ENCODE results near the gene DPAGT1. TPM values are rescaled to one million over a fixed set of nuclear protein-coding genes. Genes with fewer than 3 reads are reported as not detected.

DPAGT1 gene
- total RNA-seq, 1 experiment from 2014 or later, result 27.3 TPM

DNA sequence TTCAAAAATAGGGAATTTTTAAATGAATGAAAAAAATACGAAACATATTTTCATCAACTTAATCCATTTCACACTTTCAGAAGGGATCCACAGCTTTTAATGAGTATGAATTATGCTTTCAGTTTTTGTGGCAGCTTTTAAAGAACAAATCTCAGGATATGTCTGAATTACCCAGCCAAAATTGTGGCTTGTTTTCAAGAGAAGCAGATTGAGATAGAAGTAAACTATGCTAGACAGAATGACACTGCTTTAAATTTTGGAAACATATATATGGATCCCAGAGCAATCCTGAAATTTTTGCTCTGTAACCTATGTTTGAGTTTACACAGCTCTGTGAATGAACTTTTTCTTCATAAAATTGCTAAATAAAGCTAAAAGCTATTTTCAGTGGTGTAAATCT is 17.3 kb upstream of the DPAGT1 start:
- no peak overlapping the region for H3K4me2 ChIP-seq (ENCODE audit: low read depth, low read length, poor library complexity, severe bottlenecking)
- H3K9me3 ChIP-seq (ENCODE audit: low read length), result no peaks in the 10 kb centered on the region
- no peak overlapping the region for H3K4me3 ChIP-seq (ENCODE audit: low read length)
- H3K36me3 ChIP-seq (ENCODE audit: insufficient read depth, low read length), result peaks cover 10% of the 10 kb centered on the region; the same call in 1 of the 2 replicates
- peaks cover 19% of the 10 kb centered on the region for H3K79me2 ChIP-seq (ENCODE audit: low read length)
- 0 out of 2 replicates have a peak, but pooled peaks cover 7% of the 10 kb centered on the region for H4K20me1 ChIP-seq (ENCODE audit: insufficient read depth, low read depth, low read length)
- no peak for DNase-seq
- no peaks in the 10 kb centered on the region for H3K9me2 ChIP-seq (replicated peaks; ENCODE audit: insufficient read depth, low read length)
- no peaks in the 10 kb centered on the region for H3K27me3 ChIP-seq (ENCODE audit: low read length)
- no peak overlapping the region for H3K27ac ChIP-seq (ENCODE audit: low read length)
- no peak overlapping the region for H2AFZ ChIP-seq (ENCODE audit: low read length)
- peaks cover 16% of the 10 kb centered on the region for H3K4me1 ChIP-seq (ENCODE audit: low read length)
- no peak overlapping the region for H3K9ac ChIP-seq (ENCODE audit: low read length)

DNA sequence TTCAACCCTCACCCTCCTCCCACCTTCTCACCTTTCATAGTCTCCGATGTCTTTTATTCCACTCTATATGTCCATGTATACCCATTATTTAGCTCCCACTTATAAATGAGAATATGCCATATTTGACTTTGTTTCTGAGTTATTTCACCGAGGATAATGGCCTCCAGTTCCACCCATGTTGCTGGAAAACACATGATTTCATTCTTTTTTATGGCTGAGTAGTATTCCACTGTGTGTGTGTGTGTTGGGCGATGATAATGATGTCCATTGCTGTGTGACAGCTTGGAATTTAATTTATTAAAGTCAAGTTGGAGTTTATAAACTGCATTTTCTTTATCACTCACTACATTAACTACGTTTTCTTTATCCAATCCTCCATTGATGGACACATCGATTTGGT is 16.6 kb upstream of the DPAGT1 start:
- Histone ChIP-seq H3K36me3 (ENCODE audit: insufficient read depth, low read length) (peaks cover 10% of the 10 kb centered on the region; the same call in 1 of the 2 replicates), H4K20me1 (ENCODE audit: insufficient read depth, low read depth, low read length) (0 out of 2 replicates have a peak, but pooled peaks cover 7% of the 10 kb centered on the region), H3K4me1 (ENCODE audit: low read length) (peaks cover 16% of the 10 kb centered on the region), H3K9me3 (ENCODE audit: low read length) (no peaks in the 10 kb centered on the region), H3K4me3 (ENCODE audit: low read length) (no peak overlapping the region), H3K9me2 (replicated peaks; ENCODE audit: insufficient read depth, low read length) (no peaks in the 10 kb centered on the region), H2AFZ (ENCODE audit: low read length) (no peak overlapping the region), H3K4me2 (ENCODE audit: low read depth, low read length, poor library complexity, severe bottlenecking) (no peak overlapping the region), H3K27ac (ENCODE audit: low read length) (no peak overlapping the region), H3K79me2 (ENCODE audit: low read length) (peaks cover 16% of the 10 kb centered on the region), H3K27me3 (ENCODE audit: low read length) (no peaks in the 10 kb centered on the region), H3K9ac (ENCODE audit: low read length) (no peak overlapping the region)
- no peak for DNase-seq

GRCh38 chr11:119117004-119117706 is 15.5 kb upstream of the DPAGT1 start:
- H3K27me3 ChIP-seq (ENCODE audit: low read length), result no peaks in the 10 kb centered on the region
- H4K20me1 ChIP-seq (ENCODE audit: insufficient read depth, low read depth, low read length), result 0 out of 2 replicates have a peak, but pooled peaks cover 2% of the 10 kb centered on the region
- H2AFZ ChIP-seq (ENCODE audit: low read length), result no peak overlapping the region
- no peaks in the 10 kb centered on the region for H3K9me2 ChIP-seq (replicated peaks; ENCODE audit: insufficient read depth, low read length)
- H3K79me2 ChIP-seq (ENCODE audit: low read length), result peaks cover 7% of the 10 kb centered on the region
- no peak for DNase-seq
- no peak overlapping the region for H3K27ac ChIP-seq (ENCODE audit: low read length)
- no peak overlapping the region for H3K4me3 ChIP-seq (ENCODE audit: low read length)
- H3K9me3 ChIP-seq (ENCODE audit: low read length), result no peaks in the 10 kb centered on the region
- no peak overlapping the region for H3K4me2 ChIP-seq (ENCODE audit: low read depth, low read length, poor library complexity, severe bottlenecking)
- peaks cover 10% of the 10 kb centered on the region for H3K4me1 ChIP-seq (ENCODE audit: low read length)
- H3K36me3 ChIP-seq (ENCODE audit: insufficient read depth, low read length), result peaks cover 10% of the 10 kb centered on the region; the same call in 1 of the 2 replicates
- H3K9ac ChIP-seq (ENCODE audit: low read length), result no peak overlapping the region

GRCh38 chr11:119116601-119117000 is 14.9 kb upstream of the DPAGT1 start:
- H3K4me1 ChIP-seq (ENCODE audit: low read length), result peaks cover 10% of the 10 kb centered on the region
- H3K9ac ChIP-seq (ENCODE audit: low read length), result no peak overlapping the region
- peaks cover 1% of the 10 kb centered on the region; the same call in 1 of the 2 replicates for H3K79me2 ChIP-seq (ENCODE audit: low read length)
- H3K4me3 ChIP-seq (ENCODE audit: low read length), result no peak overlapping the region
- H3K27me3 ChIP-seq (ENCODE audit: low read length), result no peaks in the 10 kb centered on the region
- H3K4me2 ChIP-seq (ENCODE audit: low read depth, low read length, poor library complexity, severe bottlenecking), result no peak overlapping the region
- H3K36me3 ChIP-seq (ENCODE audit: insufficient read depth, low read length), result peaks cover 10% of the 10 kb centered on the region; the same call in 1 of the 2 replicates
- H4K20me1 ChIP-seq (ENCODE audit: insufficient read depth, low read depth, low read length), result no peaks in the 10 kb centered on the region
- no peak overlapping the region for H3K27ac ChIP-seq (ENCODE audit: low read length)
- H3K9me3 ChIP-seq (ENCODE audit: low read length), result no peaks in the 10 kb centered on the region
- no peak for DNase-seq
- H3K9me2 ChIP-seq (replicated peaks; ENCODE audit: insufficient read depth, low read length), result no peaks in the 10 kb centered on the region
- H2AFZ ChIP-seq (ENCODE audit: low read length), result no peak overlapping the region

DNA sequence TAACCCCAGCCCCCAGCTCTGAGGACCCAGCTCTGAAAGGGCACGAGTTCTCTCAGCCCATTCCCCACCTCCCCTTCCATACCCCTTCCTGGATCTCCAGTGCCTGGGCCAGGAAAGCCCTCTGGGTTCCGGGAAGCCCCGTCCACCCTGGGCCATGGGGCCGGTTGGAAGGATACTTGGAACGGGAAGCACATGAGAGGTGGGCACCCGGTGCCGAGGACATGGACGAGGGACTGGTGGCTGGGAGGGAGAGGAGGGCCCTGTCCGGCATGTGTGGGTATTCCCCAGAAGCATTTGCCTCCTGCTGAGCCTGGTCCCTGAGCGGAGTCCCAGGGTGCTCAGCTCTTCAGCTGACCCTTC is 14.6 kb upstream of the DPAGT1 start:
- no peaks in the 10 kb centered on the region for H3K9me3 ChIP-seq (ENCODE audit: low read length)
- H3K4me3 ChIP-seq (ENCODE audit: low read length), result no peak overlapping the region
- H3K27ac ChIP-seq (ENCODE audit: low read length), result no peak overlapping the region
- no peak overlapping the region for H3K9ac ChIP-seq (ENCODE audit: low read length)
- peak; percentile 23 for DNase-seq
- H3K27me3 ChIP-seq (ENCODE audit: low read length), result no peaks in the 10 kb centered on the region
- H2AFZ ChIP-seq (ENCODE audit: low read length), result no peak overlapping the region
- no peaks in the 10 kb centered on the region for H4K20me1 ChIP-seq (ENCODE audit: insufficient read depth, low read depth, low read length)
- H3K79me2 ChIP-seq (ENCODE audit: low read length), result no peaks in the 10 kb centered on the region
- peaks cover 10% of the 10 kb centered on the region; the same call in 1 of the 2 replicates for H3K36me3 ChIP-seq (ENCODE audit: insufficient read depth, low read length)
- H3K9me2 ChIP-seq (replicated peaks; ENCODE audit: insufficient read depth, low read length), result no peaks in the 10 kb centered on the region
- H3K4me2 ChIP-seq (ENCODE audit: low read depth, low read length, poor library complexity, severe bottlenecking), result no peak overlapping the region
- peaks cover 10% of the 10 kb centered on the region for H3K4me1 ChIP-seq (ENCODE audit: low read length)

DNA sequence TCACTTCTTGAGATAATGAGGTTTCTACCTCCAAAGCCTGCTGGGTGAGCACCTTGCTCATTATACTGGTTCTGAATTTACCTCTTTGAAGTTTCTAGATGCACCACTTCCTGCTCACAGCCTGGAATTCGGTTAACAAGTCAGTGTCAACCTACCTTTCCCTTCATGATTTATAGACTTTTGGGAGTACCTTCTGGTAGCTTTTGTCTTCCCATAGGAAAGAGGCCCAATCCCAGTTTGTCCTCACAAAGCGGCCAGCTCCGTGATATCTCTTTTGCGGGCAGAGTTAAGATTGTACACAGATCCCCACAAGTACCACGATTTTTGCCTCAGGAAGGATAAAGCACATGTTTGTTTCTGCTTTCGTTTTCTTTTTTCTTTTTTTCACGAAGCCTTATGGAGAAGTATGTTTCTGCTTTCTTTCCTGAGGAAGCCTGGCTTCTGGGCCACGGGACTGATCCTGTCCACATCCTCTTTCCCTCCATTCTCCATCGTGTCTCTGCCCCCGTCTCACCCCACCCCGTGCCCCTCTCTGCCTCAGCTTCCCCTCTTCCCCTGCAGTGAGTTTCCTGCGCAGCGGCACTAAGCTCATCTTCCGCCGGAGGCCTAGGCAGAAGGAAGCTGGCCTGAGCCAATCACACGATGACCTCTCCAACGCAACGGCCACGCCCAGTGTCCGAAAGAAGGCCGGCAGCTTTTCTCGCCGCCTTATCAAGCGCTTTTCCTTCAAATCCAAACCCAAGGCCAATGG is 14.0 kb upstream of the DPAGT1 start:
- H3K36me3 ChIP-seq (ENCODE audit: insufficient read depth, low read length), result peaks cover 10% of the 10 kb centered on the region; the same call in 1 of the 2 replicates
- no peaks in the 10 kb centered on the region for H3K9me2 ChIP-seq (replicated peaks; ENCODE audit: insufficient read depth, low read length)
- no peak overlapping the region for H2AFZ ChIP-seq (ENCODE audit: low read length)
- no peaks in the 10 kb centered on the region for H4K20me1 ChIP-seq (ENCODE audit: insufficient read depth, low read depth, low read length)
- no peak overlapping the region for H3K27ac ChIP-seq (ENCODE audit: low read length)
- H3K4me1 ChIP-seq (ENCODE audit: low read length), result peaks cover 12% of the 10 kb centered on the region
- no peak overlapping the region for H3K4me3 ChIP-seq (ENCODE audit: low read length)
- no peaks in the 10 kb centered on the region for H3K9me3 ChIP-seq (ENCODE audit: low read length)
- H3K79me2 ChIP-seq (ENCODE audit: low read length), result no peaks in the 10 kb centered on the region
- no peak overlapping the region for H3K4me2 ChIP-seq (ENCODE audit: low read depth, low read length, poor library complexity, severe bottlenecking)
- DNase-seq, result peak; percentile 29
- H3K27me3 ChIP-seq (ENCODE audit: low read length), result no peaks in the 10 kb centered on the region
- H3K9ac ChIP-seq (ENCODE audit: low read length), result no peak overlapping the region

DNA sequence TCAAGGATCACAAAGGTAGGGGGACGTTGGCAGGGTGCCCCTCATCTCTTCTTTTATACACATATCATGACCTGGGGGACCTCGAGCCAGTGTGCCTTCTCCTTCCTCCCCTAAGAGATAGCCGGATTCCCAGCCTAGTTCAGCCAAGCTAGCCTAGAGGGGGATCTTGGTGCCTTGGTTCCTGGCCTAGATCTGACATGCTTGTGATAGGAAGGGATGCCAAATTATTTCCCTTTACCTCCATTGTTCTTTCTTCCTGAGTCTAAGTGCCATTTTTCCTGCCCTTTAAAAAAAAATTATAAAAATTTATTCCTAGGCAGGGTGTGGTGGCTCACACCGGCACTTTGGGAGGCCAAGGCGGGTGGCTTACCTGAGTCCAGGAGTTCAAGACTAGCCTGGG is 12.7 kb upstream of the DPAGT1 start:
- Histone ChIP-seq H4K20me1 (ENCODE audit: insufficient read depth, low read depth, low read length) (no peaks in the 10 kb centered on the region), H3K9me2 (replicated peaks; ENCODE audit: insufficient read depth, low read length) (no peaks in the 10 kb centered on the region), H3K4me3 (ENCODE audit: low read length) (no peak overlapping the region), H3K27ac (ENCODE audit: low read length) (no peak overlapping the region), H2AFZ (ENCODE audit: low read length) (no peak overlapping the region), H3K9ac (ENCODE audit: low read length) (no peak overlapping the region), H3K4me2 (ENCODE audit: low read depth, low read length, poor library complexity, severe bottlenecking) (no peak overlapping the region), H3K36me3 (ENCODE audit: insufficient read depth, low read length) (peaks cover 10% of the 10 kb centered on the region; the same call in 1 of the 2 replicates), H3K9me3 (ENCODE audit: low read length) (no peaks in the 10 kb centered on the region), H3K27me3 (ENCODE audit: low read length) (no peaks in the 10 kb centered on the region), H3K4me1 (ENCODE audit: low read length) (peaks cover 19% of the 10 kb centered on the region), H3K79me2 (ENCODE audit: low read length) (peaks cover 10% of the 10 kb centered on the region)
- DNase-seq, result peak; percentile 35

- Histone ChIP-seq H3K4me1 (ENCODE audit: low read length) (peaks cover 26% of the 10 kb centered on the region), H4K20me1 (ENCODE audit: insufficient read depth, low read depth, low read length) (no peaks in the 10 kb centered on the region)
Measured at GRCh38 chr11:119113716-119114115, 12.1 kb upstream of the DPAGT1 start.

More at GRCh38 chr11:119113716-119114115, 12.1 kb upstream of the DPAGT1 start:
- H3K9ac ChIP-seq (ENCODE audit: low read length), result no peak overlapping the region
- no peaks in the 10 kb centered on the region for H3K9me3 ChIP-seq (ENCODE audit: low read length)
- H3K4me3 ChIP-seq (ENCODE audit: low read length), result no peak overlapping the region
- DNase-seq, result peak; percentile 2
- no peak overlapping the region for H3K4me2 ChIP-seq (ENCODE audit: low read depth, low read length, poor library complexity, severe bottlenecking)
- H3K27me3 ChIP-seq (ENCODE audit: low read length), result no peaks in the 10 kb centered on the region
- peaks cover 16% of the 10 kb centered on the region for H3K79me2 ChIP-seq (ENCODE audit: low read length)
- H3K27ac ChIP-seq (ENCODE audit: low read length), result no peak overlapping the region
- peaks cover 10% of the 10 kb centered on the region; the same call in 1 of the 2 replicates for H3K36me3 ChIP-seq (ENCODE audit: insufficient read depth, low read length)
- no peaks in the 10 kb centered on the region for H3K9me2 ChIP-seq (replicated peaks; ENCODE audit: insufficient read depth, low read length)
- H2AFZ ChIP-seq (ENCODE audit: low read length), result no peak overlapping the region

Data from Karpas-422 (cell line).